ELF-1 (cell line): ENCODE results near the gene ZNF493.

ENCODE experiments used
- DNase-seq: peaks from one replicate; pipeline ENCODE4 v3.0.0-alpha.2; 2016; ENCODE audit warnings: low read depth, low spot score

Gene ZNF493

DNA sequence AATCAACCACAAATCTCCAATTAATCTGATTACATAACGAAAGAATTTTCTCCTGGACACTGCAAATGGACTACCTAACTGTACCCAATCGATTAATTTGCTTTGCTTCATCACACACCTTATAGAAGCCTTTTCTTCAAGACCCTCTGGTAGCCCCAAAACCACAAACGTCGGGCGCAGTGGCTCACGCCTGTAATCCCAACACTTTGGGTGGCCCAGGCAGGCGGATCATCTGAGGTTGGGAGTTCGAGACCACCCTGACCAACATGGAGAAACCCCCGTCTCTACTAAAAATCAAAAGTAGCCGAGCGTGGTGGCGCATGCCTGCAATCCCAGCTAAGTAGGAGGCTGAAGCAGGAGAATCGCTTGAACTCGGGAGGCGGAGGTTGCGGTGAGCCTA lies 65.6 kb downstream of the ZNF493 start:
- no peak for DNase-seq

DNA sequence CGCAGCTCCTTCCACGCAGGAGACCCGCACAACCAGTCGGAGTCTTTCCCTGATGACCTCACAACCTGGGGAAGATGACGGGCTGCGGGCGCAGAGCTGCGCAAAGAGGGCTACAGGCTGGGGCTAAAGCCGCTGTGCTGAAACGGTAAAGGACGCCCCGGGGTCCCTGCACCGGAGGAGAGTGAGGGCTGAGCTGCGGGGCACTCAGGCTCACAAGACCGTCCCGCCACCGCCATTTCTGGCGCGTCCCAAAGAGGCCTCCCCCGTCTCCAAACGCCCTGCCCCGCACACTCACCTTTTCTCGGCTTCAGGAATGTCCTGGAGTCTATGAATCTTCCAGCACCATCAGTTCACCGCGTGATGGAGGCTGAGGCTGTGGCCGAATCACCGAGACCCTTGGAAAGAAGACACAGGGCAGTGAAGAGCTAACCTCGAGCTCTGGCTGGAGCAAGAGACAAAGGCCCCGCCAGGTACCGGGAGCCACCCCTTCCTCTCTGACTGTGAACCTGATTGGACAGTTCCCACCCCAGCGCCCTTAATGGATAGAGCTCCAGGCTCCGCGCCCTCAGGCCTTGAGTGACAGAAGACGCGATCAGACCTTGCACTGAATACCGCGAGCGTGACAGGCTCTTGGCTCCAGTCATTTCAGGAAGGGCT lies 66.6 kb downstream of the ZNF493 start:
- peak; percentile 96 for DNase-seq

DNA sequence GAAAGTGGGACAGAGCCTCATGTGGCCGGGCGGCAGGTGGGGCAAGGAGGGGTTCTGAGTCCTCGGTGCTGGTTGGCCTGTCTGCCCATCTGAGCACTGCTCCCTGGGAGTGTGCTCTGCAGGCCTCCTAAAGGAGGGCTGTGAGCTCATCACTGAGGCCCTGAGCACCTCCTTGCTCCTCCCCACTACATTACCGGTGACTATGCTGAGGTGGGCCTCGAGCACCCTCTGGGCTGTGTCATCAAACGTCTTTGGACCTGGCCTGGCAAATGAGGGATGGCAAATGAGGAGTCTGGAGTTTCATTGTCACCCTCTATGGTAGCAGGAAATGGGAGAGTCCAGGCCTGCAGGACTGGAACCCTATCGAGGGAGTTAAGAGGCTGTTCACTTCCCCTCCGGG lies 69.7 kb downstream of the ZNF493 start:
- no peak for DNase-seq

DNA sequence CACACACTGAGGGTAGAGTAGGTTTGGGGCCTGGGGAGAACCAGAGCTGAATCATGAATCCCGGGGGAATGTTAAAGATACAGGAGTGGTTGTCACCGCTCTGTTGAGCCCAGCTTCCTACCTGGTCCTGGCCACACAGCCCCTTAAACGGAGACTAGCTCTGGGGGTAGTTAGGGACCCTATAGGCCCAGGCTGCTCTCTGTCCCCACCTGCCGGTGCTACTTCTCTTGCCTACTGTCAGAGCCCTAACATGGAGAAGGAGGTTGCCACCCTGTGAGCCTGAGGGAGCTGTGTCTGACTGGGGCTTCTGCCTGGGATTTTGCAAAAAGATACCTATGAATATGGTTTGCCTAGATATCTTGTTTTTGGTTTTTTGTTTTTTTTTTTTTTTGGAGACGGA lies 71.9 kb downstream of the ZNF493 start:
- DNase-seq: peak; percentile 39

DNA sequence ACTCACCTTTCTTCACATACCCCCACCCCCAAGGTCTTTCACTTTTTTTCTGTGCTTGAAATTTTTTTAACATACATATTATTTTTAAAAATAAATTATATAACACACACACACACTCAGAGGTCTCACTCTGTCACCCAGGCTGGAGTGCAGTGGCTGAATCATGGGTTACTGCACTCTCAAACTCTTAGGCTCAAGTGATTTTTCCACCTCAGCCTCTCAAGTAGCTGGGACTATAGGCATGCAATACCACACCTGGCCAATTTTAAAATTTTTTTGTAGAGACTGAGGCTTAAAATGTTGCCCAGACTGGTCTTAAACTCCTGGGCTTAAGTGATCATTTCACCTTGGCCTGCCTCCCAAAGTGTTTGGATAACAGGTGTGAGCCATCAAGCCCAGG lies 75.6 kb downstream of the ZNF493 start:
- no peak for DNase-seq

DNA sequence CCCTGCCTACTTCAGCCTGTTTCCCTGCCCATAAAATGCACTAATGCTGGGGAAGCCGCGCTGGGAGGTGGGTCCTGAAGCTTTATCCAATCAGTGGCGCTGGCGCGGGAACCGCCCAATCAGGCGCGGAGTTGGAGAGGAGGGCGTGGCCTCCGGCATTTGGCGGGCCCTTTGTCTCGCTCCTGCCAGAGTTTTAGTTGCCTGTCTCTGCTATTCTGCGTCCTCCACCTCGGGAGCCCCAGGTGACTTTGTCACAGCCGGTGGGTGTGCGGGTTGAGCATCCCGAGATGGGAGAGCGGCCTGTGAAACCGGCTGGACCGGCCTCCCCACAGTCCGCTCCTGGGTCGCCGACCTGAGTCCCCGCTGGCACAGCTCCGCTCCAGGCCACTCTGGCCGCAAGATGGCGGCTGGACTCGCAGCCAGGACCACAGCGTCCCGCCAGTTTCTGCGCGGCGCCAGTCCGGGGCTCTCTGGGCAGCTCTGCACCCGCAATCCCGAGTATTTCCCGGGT lies 77.8 kb downstream of the ZNF493 start:
- peak; percentile 99 for DNase-seq
